K562 (cell line): ENCODE data around the gene DYRK1A. TPM values are rescaled to one million over a fixed set of nuclear protein-coding genes. Genes with fewer than 3 reads are reported as not detected.
A peak's percentile ranks its signal among the peaks of the same experiment; 100 is the strongest.

Experiments
- ATAC-seq: fragments of 200-7000 bp; cut with Tn5 transposase; 3 replicates; pipeline ENCODE4 v1.9.1; 2020; ENCODE audit warnings: moderate library complexity
- BruUV-seq: library from RNA; stranded (reverse); fragments of 400-500 nt; replicated peaks from 2 replicates; lab custom pipeline; 2021; lab: Mats Ljungman, UMichigan
- CTCF ChIA-PET: fragments of 300-600 bp; formaldehyde crosslinking; extraction: SDS; loops from one replicate; lab custom pipeline; 2021; ENCODE audit warnings: low intra/inter-chr PET ratio; lab: Yijun Ruan, JAX
- POLR2A ChIA-PET: fragments of 300-600, 350-650 bp; sonication (Branson Sonifier 250); formaldehyde crosslinking; extraction: SDS; loops from one replicate; lab custom pipeline; 2021; ENCODE audit warnings: antibody characterized with exemption, inconsistent platforms; lab: Yijun Ruan, JAX
- DNase-seq, 4 experiments: peaks; one replicate each; pipeline versions ENCODE4 v3.0.0 to v3.0.0-alpha.2; 2011 to 2018; ENCODE audit warnings: low spot score in 3 of 4, mixed read lengths in 3 of 4; ENCODE audit errors: extremely low read depth in 1 of 4
- FAIRE-seq: peaks from 2 replicates; lab custom pipeline; 2011; peaks lifted over from hg19 to GRCh38; lab: Jason Lieb, UNC
- H2AFZ ChIP-seq: 2 replicates; pipeline ENCODE4 v1.6.0; 2011; ENCODE audit warnings: low read depth, low read length, control low read depth, inconsistent platforms
- H3K27ac ChIP-seq: fragments of 200-600 bp; 3 replicates; pipeline ENCODE4 v1.8.0; 2011; ENCODE audit warnings: low read depth, mild to moderate bottlenecking, control low read depth, inconsistent platforms, low read length, moderate library complexity, mixed read lengths; ENCODE audit errors: extremely low read depth
- H3K27me3 ChIP-seq, 2 experiments: fragments of 300-600 bp in 1 of 2; 2 replicates in 1 of 2; 3 replicates in 1 of 2; pipeline versions ENCODE4 v1.6.0 to v1.8.0; 2011; ENCODE audit warnings: inconsistent platforms in 2 of 2, low read length in 2 of 2, mild to moderate bottlenecking in 1 of 2, mixed read lengths in 1 of 2, moderate library complexity in 1 of 2; ENCODE audit not compliant: control insufficient read depth in 2 of 2, insufficient read depth in 2 of 2
- H3K36me3 ChIP-seq: fragments of 300-600 bp; 3 replicates; pipeline ENCODE4 v1.8.0; 2011; ENCODE audit warnings: mild to moderate bottlenecking, low read length, inconsistent platforms; ENCODE audit not compliant: control insufficient read depth, insufficient read depth
- H3K4me1 ChIP-seq, 2 experiments: fragments of 200-600 bp in 1 of 2; replicated peaks in 1 of 2; 2 replicates in 1 of 2; 3 replicates in 1 of 2; pipeline versions ENCODE4 v1.5.1 to v1.8.0; 2011; ENCODE audit warnings: inconsistent platforms in 2 of 2, low read length in 2 of 2, mild to moderate bottlenecking in 1 of 2, mixed read lengths in 1 of 2, moderate library complexity in 1 of 2; ENCODE audit not compliant: control insufficient read depth in 2 of 2, insufficient read depth in 2 of 2
- H3K4me2 ChIP-seq: 2 replicates; pipeline ENCODE4 v1.6.1; 2011; ENCODE audit warnings: low read length, control low read depth, inconsistent platforms, mixed read lengths; ENCODE audit not compliant: insufficient read depth
- H3K4me3 ChIP-seq: fragments of 200-600 bp; sonication (generic), shearing (Covaris generic); 2 replicates; pipeline ENCODE4 v1.5.1; 2016; ENCODE audit warnings: control low read depth, inconsistent platforms
- H3K79me2 ChIP-seq: fragments of 200-600 bp; 3 replicates; pipeline ENCODE4 v1.8.0; 2011; ENCODE audit warnings: low read length, inconsistent platforms; ENCODE audit not compliant: control insufficient read depth, insufficient read depth
- H3K9ac ChIP-seq, 2 experiments: 2 replicates each; pipeline versions ENCODE4 v1.6.0 to v1.6.1; 2011; ENCODE audit warnings: low read depth in 2 of 2, low read length in 2 of 2, control low read depth in 1 of 2, inconsistent platforms in 1 of 2, mild to moderate bottlenecking in 1 of 2, mixed read lengths in 1 of 2; ENCODE audit not compliant: insufficient read depth in 1 of 2
- H3K9me1 ChIP-seq: one replicate; pipeline ENCODE4 v1.6.0; 2011; ENCODE audit warnings: inconsistent platforms, mild to moderate bottlenecking, low read length, moderate library complexity; ENCODE audit not compliant: control insufficient read depth, insufficient read depth
- H3K9me3 ChIP-seq: replicated peaks from 2 replicates; pipeline ENCODE4 v1.5.1; 2011; ENCODE audit warnings: low read depth, low read length, inconsistent platforms; ENCODE audit not compliant: control insufficient read depth, insufficient read depth
- H4K20me1 ChIP-seq: replicated peaks from 2 replicates; pipeline ENCODE4 v1.6.1; 2011; ENCODE audit warnings: low read length, inconsistent platforms, mixed read lengths; ENCODE audit not compliant: control insufficient read depth, insufficient read depth
- BHLHE40 ChIP-seq: IDR thresholded peaks from 2 replicates; pipeline ENCODE4 v1.6.1; 2011; ENCODE audit warnings: low read length, improper control_type of control experiment
- CTBP1 ChIP-seq: fragments of 450-650 bp; IDR thresholded peaks from 2 replicates; pipeline ENCODE4 v1.6.1; 2016; ENCODE audit warnings: borderline replicate concordance
- ESRRA ChIP-seq: fragments of 450-650 bp; IDR thresholded peaks from 2 replicates; pipeline ENCODE4 v1.6.1; 2014; ENCODE audit warnings: low read depth, mild to moderate bottlenecking, moderate library complexity, borderline replicate concordance
- HMG20B ChIP-seq: fragments of 250-450 bp; sonication (Bioruptor Pico); IDR thresholded peaks from 2 replicates; pipeline ENCODE4 v1.5.0; 2021; ENCODE audit warnings: mild to moderate bottlenecking
- RAD51 ChIP-seq: fragments of 450-650 bp; IDR thresholded peaks from 2 replicates; pipeline ENCODE4 v1.7.1; 2016; ENCODE audit warnings: low read depth, mild to moderate bottlenecking, borderline replicate concordance
- SMARCA4 ChIP-seq: fragments of 450-650 bp; IDR thresholded peaks from 2 replicates; pipeline ENCODE4 v1.6.1; 2016
- YY1 ChIP-seq, 3 experiments: IDR thresholded peaks; 2 replicates each; pipeline ENCODE4 v1.6.1; 2011; ENCODE audit warnings: low read length in 2 of 3, mild to moderate bottlenecking in 2 of 3, moderate library complexity in 2 of 3, borderline replicate concordance in 1 of 3, control low read depth in 1 of 3, low read depth in 1 of 3; ENCODE audit not compliant: insufficient read depth in 3 of 3, insufficient replicate concordance in 2 of 3, control insufficient read depth in 1 of 3, insufficient read length in 1 of 3; ENCODE audit errors: extremely low read depth in 1 of 3
- ZNF263 ChIP-seq: sonication (generic); formaldehyde crosslinking; IDR thresholded peaks from 2 replicates; pipeline ENCODE4 v1.8.0; 2022; ENCODE audit warnings: mild to moderate bottlenecking, missing genetic modification reagents, borderline replicate concordance
- ZNF79 ChIP-seq: fragments of 250-450 bp; sonication (Bioruptor Pico); IDR thresholded peaks from 2 replicates; pipeline ENCODE4 v1.4.0; 2020; ENCODE audit warnings: low read depth, mild to moderate bottlenecking, moderate library complexity
- WGBS: fragments of 100-300 bp; shearing (Covaris generic); methylation state at CpG from one replicate; pipeline ENCODE4 v1.1.6; 2016; ENCODE audit warnings: low coverage, mixed read lengths; ENCODE audit not compliant: insufficient coverage; ENCODE audit errors: missing lambda C conversion rate; 5-methylcytosine and 5-hydroxymethylcytosine counted together
- in situ Hi-C: fragments of 300-500 bp; cut with MboI; formaldehyde crosslinking; loops from 4 replicates; pipeline ENCODE4 v1.15.0; 2018; ENCODE audit warnings: inconsistent platforms, mixed read lengths
- intact Hi-C: fragments of 100-400 bp; cut with micrococcal nuclease; formaldehyde crosslinking; loops from 2 replicates; pipeline ENCODE4 v1.14.2; 2022
- polyA plus RNA-seq, 8 experiments: library from polyadenylated mRNA; depleted of rRNA in 4 of 8; stranded (reverse) in 5 of 8; unstranded in 3 of 8; fragments of >200 nt; fragmentation: Nextera tagmentation in 2 of 8; fragmentation: Illumina TruSeq in 1 of 8; extraction: Ambion mirVana in 2 of 8; extraction: Trizol in 1 of 8; gene quantifications; 2 replicates each; pipeline versions ENCODE4 v1.2.1 to v1.2.3, GENCODE V29; 2011 to 2014; ENCODE audit warnings: inconsistent platforms in 1 of 8, missing spikeins in 1 of 8
- total RNA-seq, 7 experiments: library from RNA; depleted of rRNA in 6 of 7; stranded (reverse); fragments of >200 nt in 6 of 7; fragmentation: Illumina TruSeq in 2 of 7; extraction: Trizol in 2 of 7; gene quantifications; 2 replicates each; pipeline versions ENCODE4 v1.2.1 to v1.2.3, GENCODE V29; 2011 to 2021; ENCODE audit warnings: low replicate concordance in 1 of 7
- TF ChIP-seq, protein P1 (sequence below), 2 experiments: fragments of 450-650 bp; conservative IDR thresholded peaks; 2 replicates each; pipeline ENCODE4 v1.6.1; 2017; ENCODE audit warnings: mild to moderate bottlenecking in 2 of 2, moderate library complexity in 2 of 2
- TF ChIP-seq, protein P2 (sequence below): fragments of 250-450 bp; sonication (Bioruptor Pico); IDR thresholded peaks from 2 replicates; pipeline ENCODE4 v1.5.0; 2022; ENCODE audit warnings: mild to moderate bottlenecking
- TF ChIP-seq, protein P3 (sequence below): fragments of 450-650 bp; IDR thresholded peaks from 2 replicates; pipeline ENCODE4 v1.6.1; 2016; ENCODE audit warnings: borderline replicate concordance
- TF ChIP-seq, protein P4 (sequence below), 2 experiments: fragments of 250-450 bp in 1 of 2; fragments of 450-650 bp in 1 of 2; sonication (Bioruptor Pico) in 1 of 2; IDR thresholded peaks; 2 replicates each; pipeline versions ENCODE4 v1.6.1 to v1.8.0; 2016 to 2021; ENCODE audit warnings: mild to moderate bottlenecking in 2 of 2, moderate library complexity in 2 of 2, missing compliant biosample characterization in 1 of 2, missing genetic modification characterization in 1 of 2

DYRK1A gene
- total and polyA plus RNA-seq, 9 of the 15 experiments (the other 6 are each of a cell fraction or from before 2014, with no cell fraction given), result 3.7 to 64.8 (median 42.3) TPM

DNA sequence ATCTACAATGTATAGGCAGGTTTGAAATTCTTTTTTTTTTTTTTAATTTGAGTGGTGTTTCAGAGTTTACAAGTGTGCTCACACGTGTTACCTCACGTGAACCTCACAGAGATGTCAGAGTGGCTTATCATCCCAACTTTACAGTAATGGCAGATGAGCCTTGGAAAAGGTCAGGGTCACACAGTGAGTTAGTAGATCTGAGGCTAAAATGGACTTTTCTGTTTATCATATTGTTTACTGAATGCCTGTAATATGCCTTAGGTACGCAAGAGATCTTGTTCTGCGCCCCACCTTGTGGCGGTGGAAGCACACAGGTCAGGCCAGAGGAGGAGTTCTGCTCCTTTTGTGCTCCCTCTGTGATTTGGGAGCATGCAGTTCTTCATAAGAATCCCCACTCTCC lies 80.0 kb downstream of the DYRK1A start:
- no TSS peak for BruUV-seq
- ChIA-PET CTCF (interaction anchor here (0.6 kb wide), 1 partner anchor 40 kb away, joined by 7 read pairs; no protein-coding TSS in a partner anchor), POLR2A (interaction anchor here (3.3 kb wide), 1 partner anchor 11 kb away, joined by 14 read pairs; no protein-coding TSS in a partner anchor)
- FAIRE-seq (no peak), ATAC-seq (peak; percentile 43), DNase-seq (peak in 1 of 4 experiments; percentile 53)
- H3K4me2 ChIP-seq, result peak overlapping the region; percentile 5; the same call in 1 of the 2 replicates
- peaks cover 11% of the 10 kb centered on the region; the same call in 2 of the 3 replicates for H3K36me3 ChIP-seq
- no peaks in the 10 kb centered on the region for H3K27me3 ChIP-seq
- H3K9me1 ChIP-seq, result peaks cover 10% of the 10 kb centered on the region
- no peak overlapping the region for H2AFZ ChIP-seq
- H3K9me3 ChIP-seq, result no peaks in the 10 kb centered on the region
- peaks cover 19 to 54% of the 10 kb centered on the region in 2 experiments for H3K4me1 ChIP-seq
- no peak overlapping the region for H3K4me3 ChIP-seq
- H4K20me1 ChIP-seq, result peaks cover 59% of the 10 kb centered on the region
- in situ Hi-C loops, result no loop called here
- peaks cover 100% of the 10 kb centered on the region for H3K79me2 ChIP-seq
- WGBS, result 32% methylated on average over 5 of the region's 5 CpGs
- H3K9ac ChIP-seq, result no peak overlapping the region; a peak in 1 of 4 replicates
- intact Hi-C loops, result loop anchor here (5.0 kb wide), 2 partner anchors 39 to 79 kb away; partner anchors contain the start of gene DYRK1A
- H3K27ac ChIP-seq, result peak overlapping the region; percentile 34; the same call in 2 of the 3 replicates
- TF ChIP-seq SMARCA4, result 0 out of 2 replicates have a peak, but pooled peaks have one; percentile 36
- TF ChIP-seq ZNF79, result no peak
- TF ChIP-seq, protein P1, sequence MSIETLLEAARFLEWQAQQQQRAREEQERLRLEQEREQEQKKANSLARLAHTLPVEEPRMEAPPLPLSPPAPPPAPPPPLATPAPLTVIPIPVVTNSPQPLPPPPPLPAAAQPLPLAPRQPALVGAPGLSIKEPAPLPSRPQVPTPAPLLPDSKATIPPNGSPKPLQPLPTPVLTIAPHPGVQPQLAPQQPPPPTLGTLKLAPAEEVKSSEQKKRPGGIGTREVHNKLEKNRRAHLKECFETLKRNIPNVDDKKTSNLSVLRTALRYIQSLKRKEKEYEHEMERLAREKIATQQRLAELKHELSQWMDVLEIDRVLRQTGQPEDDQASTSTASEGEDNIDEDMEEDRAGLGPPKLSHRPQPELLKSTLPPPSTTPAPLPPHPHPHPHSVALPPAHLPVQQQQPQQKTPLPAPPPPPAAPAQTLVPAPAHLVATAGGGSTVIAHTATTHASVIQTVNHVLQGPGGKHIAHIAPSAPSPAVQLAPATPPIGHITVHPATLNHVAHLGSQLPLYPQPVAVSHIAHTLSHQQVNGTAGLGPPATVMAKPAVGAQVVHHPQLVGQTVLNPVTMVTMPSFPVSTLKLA (conservative IDR thresholded peaks at IDR 0.05), result peak; percentile 62 to 77; a peak in 3 of 4 replicates
- TF ChIP-seq, protein P2, sequence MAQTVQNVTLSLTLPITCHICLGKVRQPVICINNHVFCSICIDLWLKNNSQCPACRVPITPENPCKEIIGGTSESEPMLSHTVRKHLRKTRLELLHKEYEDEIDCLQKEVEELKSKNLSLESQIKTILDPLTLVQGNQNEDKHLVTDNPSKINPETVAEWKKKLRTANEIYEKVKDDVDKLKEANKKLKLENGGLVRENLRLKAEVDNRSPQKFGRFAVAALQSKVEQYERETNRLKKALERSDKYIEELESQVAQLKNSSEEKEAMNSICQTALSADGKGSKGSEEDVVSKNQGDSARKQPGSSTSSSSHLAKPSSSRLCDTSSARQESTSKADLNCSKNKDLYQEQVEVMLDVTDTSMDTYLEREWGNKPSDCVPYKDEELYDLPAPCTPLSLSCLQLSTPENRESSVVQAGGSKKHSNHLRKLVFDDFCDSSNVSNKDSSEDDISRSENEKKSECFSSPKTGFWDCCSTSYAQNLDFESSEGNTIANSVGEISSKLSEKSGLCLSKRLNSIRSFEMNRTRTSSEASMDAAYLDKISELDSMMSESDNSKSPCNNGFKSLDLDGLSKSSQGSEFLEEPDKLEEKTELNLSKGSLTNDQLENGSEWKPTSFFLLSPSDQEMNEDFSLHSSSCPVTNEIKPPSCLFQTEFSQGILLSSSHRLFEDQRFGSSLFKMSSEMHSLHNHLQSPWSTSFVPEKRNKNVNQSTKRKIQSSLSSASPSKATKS (CRISPR knock-in tag), result no peak
- TF ChIP-seq ESRRA, result peak; percentile 55; the same call in 1 of the 2 replicates
- TF ChIP-seq, protein P3, sequence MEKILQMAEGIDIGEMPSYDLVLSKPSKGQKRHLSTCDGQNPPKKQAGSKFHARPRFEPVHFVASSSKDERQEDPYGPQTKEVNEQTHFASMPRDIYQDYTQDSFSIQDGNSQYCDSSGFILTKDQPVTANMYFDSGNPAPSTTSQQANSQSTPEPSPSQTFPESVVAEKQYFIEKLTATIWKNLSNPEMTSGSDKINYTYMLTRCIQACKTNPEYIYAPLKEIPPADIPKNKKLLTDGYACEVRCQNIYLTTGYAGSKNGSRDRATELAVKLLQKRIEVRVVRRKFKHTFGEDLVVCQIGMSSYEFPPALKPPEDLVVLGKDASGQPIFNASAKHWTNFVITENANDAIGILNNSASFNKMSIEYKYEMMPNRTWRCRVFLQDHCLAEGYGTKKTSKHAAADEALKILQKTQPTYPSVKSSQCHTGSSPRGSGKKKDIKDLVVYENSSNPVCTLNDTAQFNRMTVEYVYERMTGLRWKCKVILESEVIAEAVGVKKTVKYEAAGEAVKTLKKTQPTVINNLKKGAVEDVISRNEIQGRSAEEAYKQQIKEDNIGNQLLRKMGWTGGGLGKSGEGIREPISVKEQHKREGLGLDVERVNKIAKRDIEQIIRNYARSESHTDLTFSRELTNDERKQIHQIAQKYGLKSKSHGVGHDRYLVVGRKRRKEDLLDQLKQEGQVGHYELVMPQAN, result peak; percentile 34; the same call in 1 of the 2 replicates
- TF ChIP-seq HMG20B (CRISPR knock-in tag), result no peak
- peak; percentile 80 for TF ChIP-seq BHLHE40
- peak; percentile 88 for TF ChIP-seq ZNF263 (CRISPR knock-in tag)
- TF ChIP-seq CTBP1, result peak; percentile 65; the same call in 1 of the 2 replicates
- no peak for TF ChIP-seq RAD51
- TF ChIP-seq, protein P4, sequence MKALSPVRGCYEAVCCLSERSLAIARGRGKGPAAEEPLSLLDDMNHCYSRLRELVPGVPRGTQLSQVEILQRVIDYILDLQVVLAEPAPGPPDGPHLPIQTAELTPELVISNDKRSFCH (CRISPR knock-in tag; IDR thresholded peaks at IDR 0.05), result no peak
- TF ChIP-seq, protein P4 (tag; IDR thresholded peaks at IDR 0.05), result peak; percentile 74; the same call in 1 of the 2 replicates
- TF ChIP-seq YY1 (IDR thresholded peaks at IDR 0.05; ENCODE audit: borderline replicate concordance in 1 of 3, control insufficient read depth in 1 of 3, extremely low read depth in 1 of 3, insufficient read depth in 3 of 3, insufficient read length in 1 of 3, insufficient replicate concordance in 2 of 3, low read depth in 1 of 3, low read length in 2 of 3), result peak in 1 of 3 experiments; percentile 13
